NCI-H82 treated with DMSO at 0.1 percent for 48 hours (cell line): Measurements from ENCODE around the gene FAF1.
A peak's percentile ranks its signal among the peaks of the same experiment; 100 is the strongest.

Experiments
- DNase-seq: peaks from one replicate; lab custom pipeline; 2025; ENCODE audit not compliant: unreplicated experiment; lab: John Stamatoyannopoulos, UW

The FAF1 gene

DNA sequence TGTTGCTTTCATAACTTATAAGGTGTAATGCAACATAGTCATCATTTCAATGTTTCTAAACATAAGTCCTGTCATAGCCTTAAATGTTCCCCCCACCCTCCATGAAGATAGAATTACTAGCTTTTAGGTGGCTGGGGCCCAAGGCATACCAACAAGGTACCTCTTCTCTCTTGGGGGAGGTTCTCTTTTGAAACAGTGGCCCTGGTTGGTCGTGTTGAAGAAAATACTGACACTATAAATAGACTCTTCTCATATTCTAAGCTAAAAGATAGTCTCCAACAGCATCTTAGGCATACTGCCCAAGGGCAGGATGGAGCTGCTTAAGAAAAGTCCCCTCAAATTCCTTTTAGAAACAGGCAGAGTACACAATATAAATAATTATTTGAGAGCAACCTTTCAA, 255.0 kb downstream of the FAF1 start:
- no peak for DNase-seq

DNA sequence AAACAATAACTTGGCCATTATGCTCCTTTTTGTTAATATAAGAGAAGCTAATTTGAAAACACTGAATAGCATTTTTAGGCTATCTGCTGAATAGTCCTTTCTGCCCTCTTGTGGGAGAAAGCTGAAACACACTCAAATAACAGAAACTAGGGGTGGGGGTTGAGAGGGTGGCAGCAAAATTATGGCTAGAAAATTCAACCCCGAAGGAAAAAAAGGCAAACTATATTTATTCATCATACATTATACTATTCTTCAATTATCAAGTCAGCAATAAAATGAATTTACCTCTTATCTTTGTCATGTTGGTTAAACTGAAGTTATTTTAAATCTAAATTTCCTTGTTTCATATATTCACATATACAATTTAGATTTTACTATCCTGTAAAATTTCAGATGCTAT, 255.9 kb downstream of the FAF1 start:
- peak; percentile 35 for DNase-seq

DNA sequence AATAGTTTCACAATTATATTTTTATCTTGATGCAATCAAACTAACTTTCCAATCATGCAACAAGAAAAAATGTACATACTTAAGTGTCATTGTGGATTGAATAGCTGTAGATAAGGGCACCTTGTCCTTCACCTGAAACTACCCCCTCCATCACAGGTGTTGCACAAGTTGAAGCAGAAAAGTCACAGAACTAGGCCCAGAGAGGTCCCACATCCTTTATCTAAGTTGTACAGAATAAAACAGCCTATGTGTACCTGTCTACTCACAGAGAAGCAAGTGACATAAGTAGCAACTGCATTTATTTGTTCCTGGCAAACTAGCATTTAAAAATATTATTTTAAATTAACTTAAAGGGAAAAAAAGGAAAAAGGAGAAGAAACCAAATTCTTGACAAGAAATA, 256.8 kb downstream of the FAF1 start:
- no peak for DNase-seq

DNA sequence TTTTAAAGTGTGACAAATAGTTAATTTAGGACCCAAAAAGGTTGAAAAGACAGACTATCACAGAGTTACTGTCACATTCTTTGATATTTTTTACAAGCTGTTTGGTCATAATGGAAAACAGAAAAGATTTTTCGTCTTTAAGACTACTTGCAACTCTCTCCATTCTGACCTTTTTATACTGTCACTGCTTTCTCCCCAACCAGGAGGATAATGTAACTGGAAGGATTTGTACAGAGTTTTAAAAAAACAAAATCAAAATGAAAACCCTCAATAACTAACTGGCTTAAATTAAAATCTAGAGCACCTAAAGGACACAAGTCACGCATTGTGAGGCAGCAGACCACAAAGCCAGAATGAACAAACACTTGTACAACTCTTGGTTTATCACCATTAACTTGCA, 257.7 kb downstream of the FAF1 start:
- no peak for DNase-seq

DNA sequence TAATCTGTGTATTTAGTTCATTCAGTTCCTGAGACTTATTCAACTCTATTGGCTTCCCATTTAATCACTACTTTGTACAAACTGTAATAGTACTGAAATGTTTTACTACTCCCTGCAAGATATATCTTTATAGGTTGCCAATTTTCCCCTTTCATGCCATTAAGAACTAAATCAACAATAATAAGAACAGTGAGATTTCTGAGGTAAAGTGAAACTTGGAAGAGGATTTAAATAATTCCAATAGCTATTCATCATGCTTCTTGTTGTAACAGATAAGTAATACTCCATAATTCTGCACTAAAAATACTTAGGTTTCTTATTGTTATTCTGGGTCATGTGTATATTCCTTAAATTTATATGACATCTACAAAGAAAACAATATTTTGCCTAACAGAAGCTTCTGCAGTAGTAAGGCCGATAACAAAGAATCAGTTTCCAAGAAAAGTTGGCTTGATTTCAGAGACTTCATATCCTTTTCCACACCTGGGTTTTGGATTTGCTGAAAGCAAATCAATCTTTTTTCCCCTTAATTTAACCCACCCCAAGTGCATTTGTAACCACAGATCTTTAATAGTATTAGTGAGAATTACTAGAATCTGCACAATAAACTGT, 258.3 kb downstream of the FAF1 start:
- no peak for DNase-seq

DNA sequence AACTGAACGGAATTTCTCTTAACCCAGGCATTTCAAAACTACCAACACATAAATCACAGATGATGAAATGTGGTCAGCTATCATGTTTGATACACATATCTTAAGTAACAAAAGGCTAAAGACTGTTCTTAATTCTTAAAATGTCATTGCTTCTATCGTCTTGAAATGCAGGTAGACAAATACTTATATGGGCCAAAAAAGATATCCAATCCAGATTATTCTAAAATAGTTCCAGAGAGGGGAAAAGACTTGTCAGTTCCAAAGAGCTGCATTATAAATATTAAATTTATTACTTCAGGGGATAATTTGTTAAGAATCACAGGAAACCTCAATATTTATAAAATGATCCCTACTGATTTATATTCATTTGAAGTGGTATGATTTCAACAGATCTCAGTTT, 259.4 kb downstream of the FAF1 start:
- no peak for DNase-seq

DNA sequence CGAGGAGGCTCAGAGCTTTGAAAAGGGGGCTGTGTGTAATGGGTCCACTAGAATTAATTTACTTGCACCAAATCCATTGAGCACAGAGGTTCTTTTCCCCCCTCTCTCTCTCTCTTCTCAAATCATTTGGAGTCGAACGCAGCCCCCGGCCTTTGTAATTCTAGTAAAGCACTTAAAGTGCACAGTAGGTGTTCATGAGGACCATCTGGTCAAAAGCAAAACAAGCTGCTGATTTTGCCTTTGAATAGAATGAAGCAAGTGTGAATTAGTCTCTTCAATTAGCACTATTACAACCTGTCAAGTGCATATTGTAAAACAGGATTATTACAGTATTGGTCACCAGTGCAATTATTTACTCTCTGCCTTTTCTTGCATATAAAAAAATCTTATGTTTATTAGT, 259.9 kb downstream of the FAF1 start:
- no peak for DNase-seq

DNA sequence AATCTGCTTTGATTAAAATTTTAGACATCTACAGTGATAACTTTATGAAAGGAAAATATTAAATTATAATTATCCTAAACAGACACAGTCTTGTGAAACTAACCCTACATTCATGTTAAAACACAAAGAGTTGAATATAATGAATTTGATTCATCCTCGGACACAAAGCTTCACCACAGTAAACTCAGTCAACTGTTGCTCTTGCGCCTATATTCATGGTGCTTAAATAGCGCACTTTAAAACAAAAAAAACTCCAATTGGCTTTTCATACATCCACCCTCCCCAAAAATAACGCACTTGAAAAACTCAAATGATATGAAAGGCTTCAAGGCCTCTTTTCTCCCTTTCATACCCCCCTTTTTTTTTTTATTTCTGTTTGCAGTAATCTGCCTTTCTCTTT, 260.3 kb downstream of the FAF1 start:
- DNase-seq: no peak

DNA sequence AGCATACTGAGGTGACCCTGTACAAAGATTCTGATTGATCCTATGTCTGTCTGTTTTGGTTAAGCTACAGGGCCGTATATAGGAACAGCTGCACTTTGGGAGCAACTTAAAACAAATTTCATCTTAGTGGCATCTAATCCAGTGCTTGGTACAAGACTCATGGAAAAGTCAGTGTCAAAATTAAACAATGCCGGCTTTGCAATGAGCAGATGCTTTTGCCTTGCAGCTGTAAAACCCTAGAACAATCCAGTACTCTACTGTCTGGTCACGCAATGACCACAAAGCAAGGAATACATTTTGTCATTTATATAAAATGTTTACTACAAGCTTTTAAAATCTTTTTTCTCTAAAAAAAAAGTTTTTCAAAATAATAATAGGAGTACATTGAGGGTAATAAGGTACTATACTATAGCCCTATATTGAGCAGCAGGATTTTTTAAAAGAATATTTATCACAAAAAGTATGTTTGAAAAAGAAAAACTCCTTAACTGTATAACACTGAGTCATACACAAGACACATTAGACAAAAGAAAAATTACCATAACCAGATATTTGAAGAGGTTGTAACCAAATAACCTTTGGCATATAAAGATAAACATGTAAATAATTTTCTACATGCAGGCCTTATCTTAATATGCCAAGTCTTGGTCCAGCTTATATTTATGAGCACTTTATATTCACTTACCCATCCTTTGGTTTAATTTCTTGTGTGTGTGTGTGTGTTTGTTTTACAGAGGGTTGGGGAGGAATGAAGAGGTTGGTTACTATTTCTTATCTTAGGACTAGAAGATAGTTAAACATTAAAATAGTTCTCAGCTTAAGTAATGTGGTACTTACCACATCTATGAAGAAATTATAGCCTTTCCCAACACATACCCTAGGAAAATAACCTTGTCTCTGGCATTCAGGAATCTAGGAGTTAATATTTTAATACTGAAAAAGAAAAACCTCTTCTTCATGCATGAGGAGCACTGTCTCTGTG, 262.3 kb downstream of the FAF1 start:
- DNase-seq: no peak

DNA sequence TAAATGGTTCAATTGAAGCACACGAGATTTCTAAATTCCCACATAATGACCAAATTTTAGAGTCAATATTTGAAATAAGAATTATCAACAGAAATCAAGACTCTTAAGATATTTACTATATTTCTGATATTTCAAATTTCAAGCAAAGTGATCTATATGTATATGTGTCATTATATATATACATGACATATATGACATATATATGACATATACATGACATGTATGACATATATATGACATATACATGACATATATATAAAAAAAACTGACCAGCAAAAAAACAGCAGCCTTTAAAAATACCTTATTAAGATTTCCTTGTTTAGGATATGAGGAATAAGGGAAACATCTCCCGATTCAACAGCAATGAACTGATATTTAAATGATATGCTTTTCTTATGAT, 266.2 kb downstream of the FAF1 start:
- no peak for DNase-seq

DNA sequence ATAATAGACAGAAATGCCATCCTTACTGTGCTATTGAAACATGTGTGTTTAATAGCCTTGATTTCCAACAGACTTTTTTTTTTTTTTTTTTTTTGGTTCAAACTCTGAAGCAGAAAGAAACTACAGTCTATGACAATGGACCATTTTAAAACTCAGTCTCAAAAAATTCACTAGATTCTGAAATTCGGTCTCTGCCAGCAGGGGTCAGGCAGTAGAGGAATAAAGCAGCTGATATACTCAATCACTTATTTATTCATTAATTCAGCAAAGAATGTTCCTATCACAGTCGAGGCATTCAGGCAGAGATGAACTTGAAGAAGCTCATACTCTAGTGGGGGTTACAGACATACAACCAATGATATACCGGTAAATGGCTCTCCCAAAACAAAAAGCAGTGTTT, 275.9 kb downstream of the FAF1 start:
- no peak for DNase-seq

DNA sequence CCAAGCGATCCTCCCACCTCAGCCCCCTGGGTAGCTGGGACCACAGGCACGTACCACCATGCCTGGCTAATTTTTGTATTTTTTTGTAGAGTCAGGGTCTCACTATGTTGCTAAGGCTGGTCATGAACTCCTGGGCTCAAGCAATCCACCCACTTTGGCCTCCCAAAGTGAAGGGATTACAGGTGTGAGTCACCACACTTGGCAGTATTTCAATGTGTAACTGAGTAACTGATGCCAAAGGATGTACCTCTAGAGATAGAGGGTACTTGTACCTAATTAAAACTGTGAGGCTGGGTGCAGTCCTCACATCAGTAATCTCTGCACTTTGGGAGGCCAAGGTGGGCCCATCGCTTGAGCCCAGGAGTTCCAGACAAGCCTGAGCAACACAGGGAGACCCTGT, 278.1 kb downstream of the FAF1 start:
- DNase-seq: no peak

DNA sequence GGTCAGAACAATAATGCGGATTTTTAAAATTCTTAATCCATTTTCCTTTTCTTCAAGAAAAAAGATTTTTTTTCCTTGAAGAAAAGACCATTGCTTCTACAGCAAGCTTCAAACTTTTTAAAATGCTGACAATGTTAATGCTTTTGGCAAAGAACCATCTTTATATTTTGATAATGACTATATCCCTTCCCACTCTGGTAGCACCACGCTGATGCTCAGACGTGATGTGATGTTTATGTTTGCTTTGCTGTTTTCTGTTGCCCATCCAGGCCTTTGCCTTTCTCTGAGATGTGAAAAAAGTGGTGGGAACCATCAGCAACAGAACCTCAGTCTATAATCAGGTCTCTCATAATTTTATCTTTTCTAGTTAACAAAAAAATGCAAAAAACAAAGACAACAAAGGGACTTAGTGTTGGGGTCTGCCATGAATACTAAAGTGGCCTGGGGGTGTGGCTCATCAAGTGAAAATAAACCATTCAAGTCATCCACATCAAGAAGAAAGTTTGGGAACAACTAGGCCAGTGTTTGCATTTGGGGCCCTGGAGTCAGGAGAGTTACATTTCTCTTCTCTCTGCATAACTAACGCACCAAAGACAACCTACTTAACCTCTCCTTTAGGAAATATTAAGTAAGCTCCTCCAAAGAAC, 292.2 kb downstream of the FAF1 start:
- DNase-seq: no peak

DNA sequence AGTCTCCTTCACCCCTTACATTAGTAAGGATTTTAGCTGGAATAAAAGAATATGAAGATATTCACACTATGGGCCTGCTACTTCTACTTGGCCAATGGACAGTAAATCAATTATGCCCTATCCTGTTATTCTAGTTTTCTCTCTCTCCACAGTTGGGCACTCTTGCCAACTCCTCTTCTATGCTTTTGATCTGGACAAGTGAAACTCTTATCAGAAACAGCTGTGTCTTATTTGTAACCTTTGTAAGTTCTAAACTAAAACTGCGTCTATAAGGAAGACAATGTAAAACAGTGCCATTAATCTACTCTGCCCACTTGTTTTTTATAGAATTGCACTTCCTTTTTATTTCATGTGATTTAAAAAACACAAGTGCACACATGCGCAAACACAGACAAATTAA, 292.8 kb downstream of the FAF1 start:
- no peak for DNase-seq

DNA sequence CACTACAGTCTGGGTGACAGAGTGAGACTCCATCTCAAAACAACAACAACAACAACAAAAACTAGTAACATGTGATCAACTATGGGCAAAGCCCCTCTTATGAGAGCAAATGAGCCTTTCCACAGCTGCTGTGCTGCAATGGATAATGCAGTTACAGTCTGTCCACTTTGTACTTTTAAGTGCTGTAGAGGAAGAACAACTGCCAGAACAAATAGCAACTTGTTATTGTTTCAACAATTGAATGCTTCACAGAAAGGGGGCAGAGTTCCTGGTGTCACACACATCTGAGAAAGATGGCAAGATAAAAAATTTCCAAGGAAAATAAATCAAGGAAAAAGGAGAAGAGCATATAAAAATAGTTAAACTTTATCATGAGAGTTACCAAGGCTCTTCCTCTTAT, 293.2 kb downstream of the FAF1 start:
- DNase-seq: no peak

DNA sequence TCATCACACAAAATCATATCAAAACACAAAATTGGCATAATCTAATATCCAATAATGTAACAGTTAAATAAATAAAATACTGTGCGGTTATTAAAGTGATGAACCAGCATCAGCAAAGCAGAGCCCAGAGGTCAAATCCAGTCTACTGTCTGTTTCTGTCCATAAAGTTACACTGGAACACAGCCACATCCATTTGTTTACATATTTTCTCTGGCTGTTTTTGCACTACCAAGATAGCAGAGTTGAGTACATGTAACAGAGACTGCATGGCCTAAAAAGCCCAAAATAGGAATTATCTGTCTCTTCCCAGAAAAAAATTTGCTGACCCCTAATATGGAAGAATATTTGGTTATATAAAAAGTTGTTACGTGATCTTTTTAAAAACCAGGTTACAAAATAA, 294.7 kb downstream of the FAF1 start:
- no peak for DNase-seq

DNA sequence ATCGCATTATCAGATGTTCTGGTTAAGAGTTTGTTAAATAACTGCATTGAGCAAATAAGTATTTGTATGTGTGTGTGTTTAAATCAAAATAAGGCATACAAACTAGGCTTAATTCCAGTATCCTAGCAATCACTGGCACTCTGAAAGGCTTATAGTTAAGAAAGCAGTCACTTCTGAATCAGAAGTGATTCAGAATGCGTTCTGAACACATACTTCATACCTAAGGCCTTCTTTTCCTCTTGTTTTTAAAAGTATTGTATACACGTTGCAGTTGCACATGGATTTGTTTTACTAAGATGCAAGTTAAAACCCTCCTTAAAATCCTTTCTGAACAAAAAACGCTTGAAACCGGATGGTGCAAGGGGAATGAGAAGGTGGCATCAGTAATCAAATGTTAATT, 298.4 kb downstream of the FAF1 start:
- no peak for DNase-seq

DNA sequence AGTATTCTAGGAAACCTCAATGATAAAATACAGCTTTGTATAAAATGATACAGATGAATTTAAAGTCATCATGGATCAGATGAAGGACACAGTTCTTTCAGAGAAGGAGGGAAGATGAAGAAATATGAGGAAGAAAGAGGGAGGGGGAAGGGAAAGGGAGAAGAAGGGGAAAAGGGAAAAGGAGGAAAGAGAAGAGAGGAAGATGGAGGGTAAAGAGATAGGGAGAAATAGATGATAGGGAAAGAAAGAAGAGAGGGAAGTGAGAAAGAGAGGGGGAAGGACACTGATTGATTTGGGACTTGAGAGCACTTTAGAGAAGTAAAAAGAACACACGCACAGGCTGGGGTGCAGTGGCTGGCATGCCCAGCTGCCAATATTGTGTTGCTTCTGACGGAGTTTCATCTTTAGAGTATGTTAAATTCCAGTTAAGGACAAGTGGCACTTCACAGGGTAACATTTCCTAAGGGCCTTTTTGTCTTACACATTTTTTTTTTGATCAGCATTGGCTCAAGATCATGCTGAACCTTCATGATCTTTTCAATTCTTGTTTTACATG, 300.9 kb downstream of the FAF1 start:
- DNase-seq: no peak

DNA sequence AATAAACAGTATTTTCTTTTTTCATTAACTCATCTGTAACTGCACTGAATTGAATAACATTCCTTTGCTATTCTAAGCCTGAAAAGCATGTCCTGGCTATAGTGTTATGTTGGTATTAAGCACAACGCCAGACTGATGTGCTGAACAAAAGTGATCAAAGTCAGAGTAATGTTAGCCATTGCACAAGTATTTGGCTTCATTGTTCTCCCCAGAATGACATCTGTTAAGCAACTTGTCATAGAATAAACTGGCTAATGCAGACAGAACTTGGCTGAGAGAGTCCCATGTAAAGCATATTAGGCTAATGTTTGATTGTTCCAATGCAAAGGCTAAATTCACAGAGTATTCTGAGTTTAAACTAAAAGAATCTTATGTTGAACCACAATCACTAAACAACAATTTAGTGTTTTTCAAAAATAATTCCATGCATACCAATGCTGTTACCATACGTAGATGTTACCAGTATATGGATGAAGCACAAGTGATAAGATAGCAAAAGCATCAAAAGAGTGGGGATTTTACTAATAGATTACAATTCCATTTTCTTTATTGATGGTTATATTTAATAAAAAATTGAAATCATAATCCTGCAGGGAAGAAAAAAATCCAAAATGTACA, 301.5 kb downstream of the FAF1 start:
- DNase-seq: no peak

DNA sequence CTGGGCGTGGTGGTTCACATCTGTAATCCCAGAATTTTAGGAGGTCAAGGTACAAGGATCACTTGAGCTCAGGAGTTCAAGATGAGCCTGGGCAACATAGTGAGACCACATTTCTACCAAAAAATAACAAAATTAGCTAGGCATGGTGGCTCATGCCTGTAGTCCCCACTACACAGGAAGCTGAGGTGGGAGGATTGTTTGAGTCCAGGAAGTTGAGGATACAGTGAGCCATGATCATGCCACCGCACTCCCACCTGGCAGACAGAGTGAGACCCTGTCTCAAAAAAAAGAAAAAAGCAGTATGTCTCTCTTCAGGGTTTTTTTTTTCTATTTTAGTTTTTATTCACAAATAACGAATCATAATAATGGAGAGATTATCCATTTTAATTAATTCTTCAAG, 303.1 kb downstream of the FAF1 start:
- no peak for DNase-seq

DNA sequence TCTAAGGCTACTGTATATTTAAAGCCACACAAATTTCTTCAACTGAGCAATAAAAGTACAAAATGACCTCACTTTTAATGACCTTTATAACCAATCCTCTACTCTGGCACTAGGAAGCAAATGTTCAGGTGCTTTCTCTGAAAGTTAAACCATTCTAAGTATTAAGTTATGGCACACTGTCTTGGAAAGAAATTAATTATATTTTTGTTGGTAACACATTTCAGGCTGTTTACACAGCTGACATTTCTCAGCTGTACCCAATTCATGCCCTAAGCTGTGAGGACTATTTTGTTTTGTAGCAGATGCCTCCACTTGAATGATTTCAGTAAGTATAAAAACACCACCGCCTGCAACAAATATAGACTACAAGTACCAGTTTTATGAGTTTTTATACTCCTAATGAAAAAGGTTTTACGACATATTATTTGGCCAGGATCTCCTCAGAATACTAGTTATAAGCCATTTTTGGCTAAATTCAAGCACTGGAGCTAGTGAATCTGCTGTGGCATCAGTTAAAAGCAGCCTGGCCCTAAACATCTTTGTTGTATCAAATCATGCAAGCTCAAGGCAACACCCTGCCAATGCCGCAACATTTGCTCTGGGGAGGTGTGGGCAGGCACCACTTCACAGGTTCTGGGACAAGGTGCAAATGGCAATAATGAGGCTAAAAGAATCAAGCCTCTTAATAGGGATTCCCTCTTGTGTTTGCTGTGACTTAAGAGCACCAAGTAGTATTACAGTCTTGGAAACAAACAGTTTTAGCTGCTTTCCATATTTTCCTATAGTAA, 308.4 kb downstream of the FAF1 start:
- DNase-seq: no peak
